Testis (tissue), 2 donors: ENCODE results near the gene CPTP.

Experiments used
- POLR2A ChIP-seq: fragments of 450-650 bp; IDR thresholded peaks from one replicate; pipeline ENCODE4 v1.6.1; 2017; ENCODE audit warnings: antibody characterized with exemption, mild to moderate bottlenecking, moderate library complexity
- TF ChIP-seq, protein P1 (sequence below), 3 experiments: fragments of 450-650 bp in 2 of 3; fragments of 200-600 bp in 1 of 3; sonication (generic) in 1 of 3; IDR thresholded peaks; one replicate each; pipeline ENCODE4 v1.5.1; 2016 to 2019; ENCODE audit warnings: antibody characterized with exemption in 3 of 3, mild to moderate bottlenecking in 2 of 3, moderate library complexity in 1 of 3

DNA sequence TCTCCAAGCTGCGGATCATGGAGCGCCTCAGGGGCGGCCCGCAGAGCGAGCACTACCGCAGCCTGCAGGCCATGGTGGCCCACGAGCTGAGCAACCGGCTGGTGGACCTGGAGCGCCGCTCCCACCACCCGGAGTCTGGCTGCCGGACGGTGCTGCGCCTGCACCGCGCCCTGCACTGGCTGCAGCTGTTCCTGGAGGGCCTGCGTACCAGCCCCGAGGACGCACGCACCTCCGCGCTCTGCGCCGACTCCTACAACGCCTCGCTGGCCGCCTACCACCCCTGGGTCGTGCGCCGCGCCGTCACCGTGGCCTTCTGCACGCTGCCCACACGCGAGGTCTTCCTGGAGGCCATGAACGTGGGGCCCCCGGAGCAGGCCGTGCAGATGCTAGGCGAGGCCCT, 2.7 kb downstream of the CPTP start:
- TF ChIP-seq, protein P1, sequence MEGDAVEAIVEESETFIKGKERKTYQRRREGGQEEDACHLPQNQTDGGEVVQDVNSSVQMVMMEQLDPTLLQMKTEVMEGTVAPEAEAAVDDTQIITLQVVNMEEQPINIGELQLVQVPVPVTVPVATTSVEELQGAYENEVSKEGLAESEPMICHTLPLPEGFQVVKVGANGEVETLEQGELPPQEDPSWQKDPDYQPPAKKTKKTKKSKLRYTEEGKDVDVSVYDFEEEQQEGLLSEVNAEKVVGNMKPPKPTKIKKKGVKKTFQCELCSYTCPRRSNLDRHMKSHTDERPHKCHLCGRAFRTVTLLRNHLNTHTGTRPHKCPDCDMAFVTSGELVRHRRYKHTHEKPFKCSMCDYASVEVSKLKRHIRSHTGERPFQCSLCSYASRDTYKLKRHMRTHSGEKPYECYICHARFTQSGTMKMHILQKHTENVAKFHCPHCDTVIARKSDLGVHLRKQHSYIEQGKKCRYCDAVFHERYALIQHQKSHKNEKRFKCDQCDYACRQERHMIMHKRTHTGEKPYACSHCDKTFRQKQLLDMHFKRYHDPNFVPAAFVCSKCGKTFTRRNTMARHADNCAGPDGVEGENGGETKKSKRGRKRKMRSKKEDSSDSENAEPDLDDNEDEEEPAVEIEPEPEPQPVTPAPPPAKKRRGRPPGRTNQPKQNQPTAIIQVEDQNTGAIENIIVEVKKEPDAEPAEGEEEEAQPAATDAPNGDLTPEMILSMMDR (IDR thresholded peaks at IDR 0.05), result no peak
- no peak for TF ChIP-seq POLR2A
